A549 (cell line): Measurements from ENCODE around the gene MEG3. TPM values are rescaled to one million over a fixed set of nuclear protein-coding genes. Genes with fewer than 3 reads are reported as not detected.

Experiments
- ATAC-seq, 2 experiments: fragments of 200-7000 bp in 1 of 2; fragments of >200 bp in 1 of 2; cut with Nextera tagmentation in 1 of 2; cut with Tn5 transposase in 1 of 2; 3 replicates each; pipeline versions ENCODE4 v1.8.0 to v1.9.1; 2018 to 2020; ENCODE audit warnings: mild to moderate bottlenecking in 1 of 2, moderate library complexity in 1 of 2
- CTCF ChIA-PET: fragments of 300-600 bp; sonication (Branson Sonifier 250); formaldehyde crosslinking; extraction: SDS; loops from one replicate; lab custom pipeline; 2021; ENCODE audit warnings: antibody characterized with exemption, inconsistent platforms; lab: Yijun Ruan, JAX
- POLR2A ChIA-PET: fragments of 350-600 bp; formaldehyde crosslinking; extraction: SDS; loops from one replicate; lab custom pipeline; 2021; ENCODE audit warnings: antibody characterized with exemption, inconsistent platforms; lab: Yijun Ruan, JAX
- DNase-seq, 2 experiments: peaks; one replicate each; pipeline versions ENCODE4 v3.0.0 to v3.0.0-alpha.2; 2011 to 2016; ENCODE audit warnings: low read depth in 1 of 2, low spot score in 1 of 2
- FAIRE-seq: peaks from 2 replicates; lab custom pipeline; 2011; peaks lifted over from hg19 to GRCh38; lab: Jason Lieb, UNC
- H3K27ac ChIP-seq, 2 experiments: fragments of >200 bp; sonication (Bioruptor Twin); formaldehyde crosslinking; 3 replicates each; pipeline ENCODE4 v1.5.1; 2016 to 2017
- H3K4me1 ChIP-seq: fragments of >200 bp; sonication (Bioruptor Twin); formaldehyde crosslinking; 3 replicates; pipeline ENCODE4 v1.6.1; 2016
- H3K4me2 ChIP-seq: fragments of >200 bp; sonication (Bioruptor Twin); formaldehyde crosslinking; 3 replicates; pipeline ENCODE4 v1.6.1; 2016
- H3K4me3 ChIP-seq: fragments of >200 bp; sonication (Bioruptor Twin); formaldehyde crosslinking; 3 replicates; pipeline ENCODE4 v1.5.1; 2016
- H3K9me3 ChIP-seq: fragments of >200 bp; sonication (Bioruptor Twin); formaldehyde crosslinking; 3 replicates; pipeline ENCODE4 v1.6.1; 2016
- CHD2 ChIP-seq: fragments of 150-350 bp; IDR thresholded peaks from 2 replicates; pipeline ENCODE4 v1.6.1; 2014; ENCODE audit warnings: low read length; ENCODE audit not compliant: partially characterized antibody
- FOSB ChIP-seq: fragments of 250-450 bp; sonication (Bioruptor Pico); IDR thresholded peaks from 2 replicates; pipeline ENCODE4 v1.5.0; 2020; ENCODE audit warnings: mild to moderate bottlenecking, moderate library complexity
- FOSL2 ChIP-seq, 2 experiments: fragments of 450-650 bp in 1 of 2; fragments of >200 bp in 1 of 2; sonication (Bioruptor Twin) in 1 of 2; formaldehyde crosslinking; IDR thresholded peaks; 2 replicates each; pipeline versions ENCODE4 v1.5.0 to v1.6.1; 2016 to 2020; ENCODE audit warnings: mild to moderate bottlenecking in 1 of 2, moderate library complexity in 1 of 2
- GATA3 ChIP-seq: IDR thresholded peaks from 2 replicates; pipeline ENCODE4 v1.6.1; 2012; ENCODE audit warnings: borderline replicate concordance
- HEYL ChIP-seq: fragments of 250-450 bp; sonication (Bioruptor Pico); IDR thresholded peaks from 2 replicates; pipeline ENCODE4 v1.8.0; 2021; ENCODE audit warnings: mild to moderate bottlenecking, moderate library complexity
- HOXA7 ChIP-seq: fragments of 250-450 bp; sonication (Bioruptor Pico); IDR thresholded peaks from 2 replicates; pipeline ENCODE4 v1.5.0; 2020; ENCODE audit warnings: mild to moderate bottlenecking, moderate library complexity
- HOXB13 ChIP-seq: fragments of 250-450 bp; sonication (Bioruptor Pico); IDR thresholded peaks from 2 replicates; pipeline ENCODE4 v1.5.0; 2020; ENCODE audit warnings: low read depth, mild to moderate bottlenecking, moderate library complexity
- HOXB5 ChIP-seq: fragments of 250-450 bp; sonication (Bioruptor Pico); IDR thresholded peaks from 2 replicates; pipeline ENCODE4 v1.5.0; 2020; ENCODE audit warnings: mild to moderate bottlenecking, moderate library complexity
- JUNB ChIP-seq: fragments of >200 bp; sonication (Bioruptor Twin); formaldehyde crosslinking; IDR thresholded peaks from 2 replicates; pipeline ENCODE4 v1.6.1; 2016
- KDM1A ChIP-seq: fragments of 200-600 bp; sonication (generic); IDR thresholded peaks from 2 replicates; pipeline ENCODE4 v1.6.1; 2016; ENCODE audit warnings: low read depth, mild to moderate bottlenecking
- KDM5A ChIP-seq: fragments of 200-600 bp; sonication (generic); IDR thresholded peaks from 2 replicates; pipeline ENCODE4 v1.6.1; 2016; ENCODE audit warnings: antibody characterized with exemption, mild to moderate bottlenecking
- MAFK ChIP-seq: fragments of 450-650 bp; IDR thresholded peaks from 2 replicates; pipeline ENCODE4 v1.6.1; 2014; ENCODE audit not compliant: partially characterized antibody
- MAZ ChIP-seq: fragments of 150-350 bp; IDR thresholded peaks from 2 replicates; pipeline ENCODE4 v1.6.1; 2014; ENCODE audit warnings: antibody characterized with exemption, low read depth, low read length, borderline replicate concordance
- NR3C1 ChIP-seq: fragments of >200 bp; sonication (Bioruptor Twin); formaldehyde crosslinking; IDR thresholded peaks from 3 replicates; pipeline ENCODE4 v1.6.1; 2017
- POLR2AphosphoS2 ChIP-seq: conservative IDR thresholded peaks from 2 replicates; pipeline ENCODE4 v1.6.1; 2012; ENCODE audit warnings: low read length, improper control_type of control experiment, inconsistent platforms
- RARB ChIP-seq: fragments of 250-450 bp; sonication (Bioruptor Pico); IDR thresholded peaks from 2 replicates; pipeline ENCODE4 v1.8.0; 2021; ENCODE audit warnings: mild to moderate bottlenecking, moderate library complexity
- SMC3 ChIP-seq: fragments of >200 bp; sonication (Bioruptor Twin); formaldehyde crosslinking; IDR thresholded peaks from 3 replicates; pipeline ENCODE4 v1.6.1; 2018; ENCODE audit warnings: inconsistent platforms
- SREBF2 ChIP-seq: fragments of 450-650 bp; IDR thresholded peaks from 2 replicates; pipeline ENCODE4 v1.6.1; 2014; ENCODE audit warnings: mild to moderate bottlenecking, moderate library complexity
- TFCP2L1 ChIP-seq: fragments of 250-450 bp; sonication (Bioruptor Pico); IDR thresholded peaks from 2 replicates; pipeline ENCODE4 v1.5.0; 2021; ENCODE audit warnings: mild to moderate bottlenecking
- ZSCAN20 ChIP-seq: fragments of 250-450 bp; sonication (Bioruptor Pico); IDR thresholded peaks from 2 replicates; pipeline ENCODE4 v1.8.0; 2022; ENCODE audit warnings: mild to moderate bottlenecking, moderate library complexity
- WGBS: methylation state at CpG from one replicate; pipeline ENCODE4 v1.1.6; 2017; ENCODE audit errors: missing lambda C conversion rate; 5-methylcytosine and 5-hydroxymethylcytosine counted together
- polyA plus RNA-seq, 4 experiments: library from polyadenylated mRNA; depleted of rRNA in 3 of 4; stranded (reverse); fragments of >200 nt; fragmentation: RNase III in 1 of 4; extraction: RNeasy Plus Mini Kit Qiagen cat#74134 plus additional on column Dnase treatment in 1 of 4; gene quantifications; 2 replicates in 3 of 4; 3 replicates in 1 of 4; pipeline ENCODE4 v1.2.3, GENCODE V29; 2011 to 2017
- TF ChIP-seq, protein P1 (sequence below): fragments of >200 bp; sonication (Bioruptor Twin); formaldehyde crosslinking; IDR thresholded peaks from 3 replicates; pipeline ENCODE4 v1.6.1; 2016
- TF ChIP-seq, protein P2 (sequence below): IDR thresholded peaks from 2 replicates; pipeline ENCODE4 v1.6.1; 2012
- TF ChIP-seq, protein P3 (sequence below): fragments of 250-450 bp; sonication (Bioruptor Pico); IDR thresholded peaks from 2 replicates; pipeline ENCODE4 v1.5.0; 2021; ENCODE audit warnings: mild to moderate bottlenecking, moderate library complexity, borderline replicate concordance
- TF ChIP-seq, protein P4 (sequence below): fragments of 450-650 bp; IDR thresholded peaks from 2 replicates; pipeline ENCODE4 v1.6.1; 2014; ENCODE audit warnings: antibody characterized with exemption
- TF ChIP-seq, protein P5 (sequence below): fragments of 150-350 bp; IDR thresholded peaks from 2 replicates; pipeline ENCODE4 v1.6.1; 2014; ENCODE audit warnings: low read depth, mild to moderate bottlenecking, low read length

Gene MEG3
- polyA plus RNA-seq, 2 of the 4 experiments (the other 2 are of a cell fraction): 27.0 to 56.7 TPM

DNA sequence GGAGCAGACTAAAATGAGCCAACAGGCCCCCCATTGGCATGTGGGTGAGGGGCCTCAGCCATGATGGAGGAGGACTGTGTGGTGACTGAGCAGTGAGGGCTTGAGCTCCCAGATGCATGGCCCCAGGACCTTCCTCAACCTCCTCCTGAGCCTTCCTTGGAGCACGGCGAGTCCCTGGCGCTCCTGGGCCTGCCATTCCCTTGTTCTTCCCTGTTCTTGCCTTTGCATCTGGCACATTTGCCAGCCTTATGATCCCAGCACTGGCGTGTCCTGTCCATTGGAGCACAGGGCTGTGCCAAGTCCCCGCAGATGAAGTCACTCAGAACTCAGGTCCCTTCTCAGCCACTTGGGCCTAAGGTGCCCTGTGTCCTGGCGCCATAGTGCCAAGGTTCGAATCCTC, 40.3 kb upstream of the MEG3 start:
- 80% methylated on average over 7 of the region's 7 CpGs for WGBS
- DNase-seq (no peak), ATAC-seq (no peak), FAIRE-seq (no peak)
- POLR2A ChIA-PET: no interaction called here
- Histone ChIP-seq H3K4me3 (no peak overlapping the region), H3K27ac (no peak overlapping the region), H3K9me3 (no peaks in the 10 kb centered on the region), H3K4me1 (no peaks in the 10 kb centered on the region), H3K4me2 (no peak overlapping the region)
- CTCF ChIA-PET: no interaction called here
- TF ChIP-seq GATA3: no peak
- no peak for TF ChIP-seq KDM5A
- no peak for TF ChIP-seq RARB (CRISPR knock-in tag)
- no peak for TF ChIP-seq SMC3
- TF ChIP-seq ZSCAN20 (CRISPR knock-in tag): no peak
- TF ChIP-seq, protein P1, sequence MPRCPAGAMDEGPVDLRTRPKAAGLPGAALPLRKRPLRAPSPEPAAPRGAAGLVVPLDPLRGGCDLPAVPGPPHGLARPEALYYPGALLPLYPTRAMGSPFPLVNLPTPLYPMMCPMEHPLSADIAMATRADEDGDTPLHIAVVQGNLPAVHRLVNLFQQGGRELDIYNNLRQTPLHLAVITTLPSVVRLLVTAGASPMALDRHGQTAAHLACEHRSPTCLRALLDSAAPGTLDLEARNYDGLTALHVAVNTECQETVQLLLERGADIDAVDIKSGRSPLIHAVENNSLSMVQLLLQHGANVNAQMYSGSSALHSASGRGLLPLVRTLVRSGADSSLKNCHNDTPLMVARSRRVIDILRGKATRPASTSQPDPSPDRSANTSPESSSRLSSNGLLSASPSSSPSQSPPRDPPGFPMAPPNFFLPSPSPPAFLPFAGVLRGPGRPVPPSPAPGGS: no peak
- TF ChIP-seq KDM1A: no peak
- no peak for TF ChIP-seq SREBF2
- TF ChIP-seq, protein P2, sequence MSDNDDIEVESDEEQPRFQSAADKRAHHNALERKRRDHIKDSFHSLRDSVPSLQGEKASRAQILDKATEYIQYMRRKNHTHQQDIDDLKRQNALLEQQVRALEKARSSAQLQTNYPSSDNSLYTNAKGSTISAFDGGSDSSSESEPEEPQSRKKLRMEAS: no peak
- no peak for TF ChIP-seq MAZ
- TF ChIP-seq JUNB: no peak
- no peak for TF ChIP-seq HOXA7
- no peak for TF ChIP-seq HOXB5 (CRISPR knock-in tag)
- TF ChIP-seq POLR2AphosphoS2: no peak
- TF ChIP-seq TFCP2L1 (CRISPR knock-in tag): no peak
- no peak for TF ChIP-seq NR3C1
- TF ChIP-seq, protein P3, sequence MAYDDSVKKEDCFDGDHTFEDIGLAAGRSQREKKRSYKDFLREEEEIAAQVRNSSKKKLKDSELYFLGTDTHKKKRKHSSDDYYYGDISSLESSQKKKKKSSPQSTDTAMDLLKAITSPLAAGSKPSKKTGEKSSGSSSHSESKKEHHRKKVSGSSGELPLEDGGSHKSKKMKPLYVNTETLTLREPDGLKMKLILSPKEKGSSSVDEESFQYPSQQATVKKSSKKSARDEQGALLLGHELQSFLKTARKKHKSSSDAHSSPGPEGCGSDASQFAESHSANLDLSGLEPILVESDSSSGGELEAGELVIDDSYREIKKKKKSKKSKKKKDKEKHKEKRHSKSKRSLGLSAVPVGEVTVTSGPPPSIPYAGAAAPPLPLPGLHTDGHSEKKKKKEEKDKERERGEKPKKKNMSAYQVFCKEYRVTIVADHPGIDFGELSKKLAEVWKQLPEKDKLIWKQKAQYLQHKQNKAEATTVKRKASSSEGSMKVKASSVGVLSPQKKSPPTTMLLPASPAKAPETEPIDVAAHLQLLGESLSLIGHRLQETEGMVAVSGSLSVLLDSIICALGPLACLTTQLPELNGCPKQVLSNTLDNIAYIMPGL (CRISPR knock-in tag): no peak
- TF ChIP-seq FOSB (CRISPR knock-in tag): no peak
- no peak for TF ChIP-seq MAFK

DNA sequence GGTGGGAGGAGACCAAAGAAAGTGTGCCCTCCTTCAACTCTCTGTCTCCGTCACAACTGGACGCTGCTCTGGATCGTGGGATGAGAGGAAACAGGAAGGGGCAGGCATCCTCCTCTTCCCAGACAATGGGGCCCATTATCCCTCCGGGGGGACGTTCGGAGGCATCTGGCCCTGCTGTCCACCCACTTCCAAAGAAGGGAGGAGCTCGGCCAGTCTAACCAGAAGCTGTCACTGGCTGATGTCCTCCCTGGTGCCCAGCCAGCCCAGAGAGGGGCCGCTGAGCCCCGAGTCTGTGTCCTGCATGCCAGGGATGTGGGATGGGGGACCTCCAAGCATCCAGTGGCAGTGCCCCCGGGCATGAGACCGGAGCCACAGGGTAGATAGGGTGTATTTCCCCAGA, 39.8 kb upstream of the MEG3 start:
- FAIRE-seq (no peak), DNase-seq (no peak), ATAC-seq (no peak)
- Histone ChIP-seq H3K27ac (no peak overlapping the region), H3K4me2 (no peak overlapping the region), H3K9me3 (no peaks in the 10 kb centered on the region), H3K4me3 (no peak overlapping the region), H3K4me1 (no peaks in the 10 kb centered on the region)
- TF ChIP-seq MAZ (no peak), FOSL2 (IDR thresholded peaks at IDR 0.05) (no peak), FOSL2 (CRISPR knock-in tag; IDR thresholded peaks at IDR 0.05) (no peak), HOXA7 (no peak), TFCP2L1 (CRISPR knock-in tag) (no peak), HOXB13 (no peak), CHD2 (no peak), HEYL (CRISPR knock-in tag) (no peak), SMC3 (no peak)
- TF ChIP-seq, protein P4, sequence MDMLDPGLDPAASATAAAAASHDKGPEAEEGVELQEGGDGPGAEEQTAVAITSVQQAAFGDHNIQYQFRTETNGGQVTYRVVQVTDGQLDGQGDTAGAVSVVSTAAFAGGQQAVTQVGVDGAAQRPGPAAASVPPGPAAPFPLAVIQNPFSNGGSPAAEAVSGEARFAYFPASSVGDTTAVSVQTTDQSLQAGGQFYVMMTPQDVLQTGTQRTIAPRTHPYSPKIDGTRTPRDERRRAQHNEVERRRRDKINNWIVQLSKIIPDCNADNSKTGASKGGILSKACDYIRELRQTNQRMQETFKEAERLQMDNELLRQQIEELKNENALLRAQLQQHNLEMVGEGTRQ: no peak
- TF ChIP-seq, protein P5, sequence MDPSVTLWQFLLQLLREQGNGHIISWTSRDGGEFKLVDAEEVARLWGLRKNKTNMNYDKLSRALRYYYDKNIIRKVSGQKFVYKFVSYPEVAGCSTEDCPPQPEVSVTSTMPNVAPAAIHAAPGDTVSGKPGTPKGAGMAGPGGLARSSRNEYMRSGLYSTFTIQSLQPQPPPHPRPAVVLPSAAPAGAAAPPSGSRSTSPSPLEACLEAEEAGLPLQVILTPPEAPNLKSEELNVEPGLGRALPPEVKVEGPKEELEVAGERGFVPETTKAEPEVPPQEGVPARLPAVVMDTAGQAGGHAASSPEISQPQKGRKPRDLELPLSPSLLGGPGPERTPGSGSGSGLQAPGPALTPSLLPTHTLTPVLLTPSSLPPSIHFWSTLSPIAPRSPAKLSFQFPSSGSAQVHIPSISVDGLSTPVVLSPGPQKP: no peak
- CTCF ChIA-PET: no interaction called here
- WGBS: 61% methylated on average over 11 of the region's 11 CpGs
- POLR2A ChIA-PET: no interaction called here
